ENCODE results near the gene SRF. TPM values are rescaled to one million over a fixed set of nuclear protein-coding genes. Genes with fewer than 3 reads are reported as not detected.
A peak's percentile ranks its signal among the peaks of the same experiment; 100 is the strongest.

SRF gene
- total RNA-seq, 2 donors from 2014 or later, result 44.2 to 46.1 TPM

DNA sequence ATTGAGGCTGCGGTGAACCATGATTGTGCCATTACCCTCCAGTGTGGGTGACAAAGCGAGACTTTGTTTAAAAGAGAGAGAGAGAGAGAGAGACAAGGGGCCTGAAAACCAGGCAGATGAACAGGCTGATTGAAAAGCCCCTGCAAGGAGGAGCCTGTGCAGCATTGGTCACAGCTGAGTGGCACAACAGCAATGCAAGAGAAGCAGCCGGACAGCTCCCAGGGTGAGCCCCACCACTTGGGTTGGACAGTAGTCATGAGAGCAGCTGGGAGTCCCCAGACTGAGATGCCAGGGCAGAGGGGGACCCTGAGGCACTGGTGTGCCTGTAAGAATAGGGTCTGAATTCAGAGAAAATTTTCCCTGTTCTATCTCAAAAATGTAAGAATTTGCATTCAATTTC lies 48.0 kb downstream of the SRF start:
- peaks cover 1 to 10% of the 10 kb centered on the region in 2 donors for H3K36me3 Mint-ChIP-seq (ENCODE audit: insufficient read depth in 2 of 2)
- H3K4me3 Mint-ChIP-seq, result no peak overlapping the region
- no peak for ATAC-seq (replicated peaks in 1 of 2)
- H3K27ac Mint-ChIP-seq, result no peak overlapping the region
- H3K27me3 Mint-ChIP-seq (ENCODE audit: low read depth), result no peaks in the 10 kb centered on the region
- DNase-seq, result no peak
- no peaks in the 10 kb centered on the region for H3K9me3 Mint-ChIP-seq
- H3K4me1 Mint-ChIP-seq (ENCODE audit: low read depth), result peaks cover 12% of the 10 kb centered on the region

DNA sequence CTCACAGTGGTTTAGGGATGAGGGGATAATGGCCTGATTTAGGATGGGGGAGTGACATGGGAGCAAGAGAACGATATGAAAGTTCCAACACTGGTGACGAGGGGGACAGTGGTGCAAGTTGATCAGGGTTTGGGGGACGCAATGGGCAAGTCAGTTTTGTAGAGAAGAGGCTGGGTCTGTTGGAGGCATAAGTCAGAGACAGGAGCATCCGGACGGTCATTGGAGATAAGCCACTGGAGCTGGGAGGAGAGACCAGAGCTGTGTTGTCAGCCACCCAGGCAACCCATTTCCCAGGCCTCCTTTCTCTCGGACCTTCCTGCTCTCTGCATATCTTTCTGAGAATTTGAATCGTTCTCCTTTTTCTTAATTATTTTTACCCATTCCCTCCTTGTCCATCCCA lies 48.7 kb downstream of the SRF start:
- H3K4me3 Mint-ChIP-seq, result no peak overlapping the region
- no peak overlapping the region for H3K27ac Mint-ChIP-seq
- H3K36me3 Mint-ChIP-seq (ENCODE audit: insufficient read depth in 2 of 2), result peaks cover 1 to 10% of the 10 kb centered on the region in 2 donors
- ATAC-seq (replicated peaks in 1 of 2) (no peak), DNase-seq (no peak)
- H3K4me1 Mint-ChIP-seq (ENCODE audit: low read depth), result peaks cover 19% of the 10 kb centered on the region
- no peaks in the 10 kb centered on the region for H3K27me3 Mint-ChIP-seq (ENCODE audit: low read depth)
- no peaks in the 10 kb centered on the region for H3K9me3 Mint-ChIP-seq

DNA sequence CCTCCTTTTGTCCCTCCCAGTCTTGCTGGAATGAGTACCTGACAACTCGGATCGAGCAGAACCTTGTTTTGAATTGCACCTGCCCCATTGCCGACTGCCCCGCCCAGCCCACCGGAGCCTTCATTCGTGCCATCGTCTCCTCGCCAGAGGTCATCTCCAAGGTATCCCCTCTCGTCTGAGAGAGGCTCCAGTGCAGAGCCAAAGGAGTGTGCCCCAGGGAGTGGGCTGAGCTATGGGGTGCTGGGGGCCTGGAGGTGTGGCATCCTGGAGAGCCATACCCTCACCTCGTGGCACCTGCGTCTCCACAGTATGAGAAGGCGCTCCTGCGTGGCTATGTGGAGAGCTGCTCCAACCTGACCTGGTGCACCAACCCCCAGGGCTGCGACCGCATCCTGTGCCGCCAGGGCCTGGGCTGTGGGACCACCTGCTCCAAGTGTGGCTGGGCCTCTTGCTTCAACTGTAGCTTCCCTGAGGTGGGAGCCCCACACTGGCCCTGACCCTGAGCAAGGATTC lies 49.4 kb downstream of the SRF start:
- ATAC-seq (replicated peaks in 1 of 2), result no peak
- peaks cover 1 to 10% of the 10 kb centered on the region in 2 donors for H3K36me3 Mint-ChIP-seq (ENCODE audit: insufficient read depth in 2 of 2)
- no peaks in the 10 kb centered on the region for H3K9me3 Mint-ChIP-seq
- H3K27me3 Mint-ChIP-seq (ENCODE audit: low read depth), result no peaks in the 10 kb centered on the region
- no peak overlapping the region for H3K27ac Mint-ChIP-seq
- no peak overlapping the region for H3K4me3 Mint-ChIP-seq
- peaks cover 25% of the 10 kb centered on the region for H3K4me1 Mint-ChIP-seq (ENCODE audit: low read depth)
- DNase-seq, result no peak

DNA sequence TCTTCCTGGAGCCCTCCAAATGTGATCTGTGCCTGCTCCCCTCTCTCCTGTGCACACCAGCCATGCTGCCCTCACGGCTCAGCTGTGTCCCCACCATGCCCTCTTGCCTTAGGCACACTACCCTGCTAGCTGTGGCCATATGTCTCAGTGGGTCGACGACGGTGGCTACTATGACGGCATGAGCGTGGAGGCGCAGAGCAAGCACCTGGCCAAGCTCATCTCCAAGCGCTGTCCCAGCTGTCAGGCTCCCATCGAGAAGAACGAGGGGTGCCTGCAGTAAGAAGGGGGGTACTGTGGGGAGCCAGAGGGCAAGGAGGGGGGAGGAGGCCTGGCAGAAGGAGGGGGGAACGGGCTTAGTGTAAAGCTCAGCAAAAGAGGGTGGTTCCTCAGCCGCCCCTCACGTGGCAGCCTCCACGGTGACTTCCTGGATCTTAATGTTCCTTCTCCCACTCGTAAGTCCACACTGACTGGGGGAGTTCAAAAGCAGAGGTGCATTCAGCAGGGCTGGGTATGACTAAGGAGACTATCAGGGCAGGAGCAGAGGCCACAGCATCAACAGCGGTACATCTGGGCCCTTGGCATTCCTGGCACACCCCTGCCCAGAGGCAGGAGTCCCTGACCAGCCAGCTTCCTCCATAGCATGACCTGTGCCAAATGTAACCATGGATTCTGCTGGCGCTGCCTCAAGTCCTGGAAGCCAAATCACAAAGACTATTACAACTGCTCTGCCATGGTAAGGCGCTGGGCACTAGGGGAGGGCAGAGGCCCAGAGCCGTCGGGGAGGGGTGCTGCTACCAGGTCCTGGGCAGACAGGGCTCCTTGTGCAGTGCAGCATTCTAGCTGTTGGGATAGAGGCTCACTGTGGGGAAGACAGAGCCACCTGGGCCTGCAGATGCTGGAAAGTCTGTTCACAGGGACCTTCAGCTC lies 50.2 kb downstream of the SRF start:
- Mint-ChIP-seq H3K4me3 (peak overlapping the region in 1 of 2 donors; percentile 10), H3K36me3 (ENCODE audit: insufficient read depth in 2 of 2) (peaks cover 2 to 10% of the 10 kb centered on the region in 2 donors), H3K27ac (no peak overlapping the region), H3K9me3 (no peaks in the 10 kb centered on the region), H3K27me3 (ENCODE audit: low read depth) (no peaks in the 10 kb centered on the region), H3K4me1 (ENCODE audit: low read depth) (peaks cover 33% of the 10 kb centered on the region)
- DNase-seq, result no peak
- no peak for ATAC-seq (replicated peaks in 1 of 2)

DNA sequence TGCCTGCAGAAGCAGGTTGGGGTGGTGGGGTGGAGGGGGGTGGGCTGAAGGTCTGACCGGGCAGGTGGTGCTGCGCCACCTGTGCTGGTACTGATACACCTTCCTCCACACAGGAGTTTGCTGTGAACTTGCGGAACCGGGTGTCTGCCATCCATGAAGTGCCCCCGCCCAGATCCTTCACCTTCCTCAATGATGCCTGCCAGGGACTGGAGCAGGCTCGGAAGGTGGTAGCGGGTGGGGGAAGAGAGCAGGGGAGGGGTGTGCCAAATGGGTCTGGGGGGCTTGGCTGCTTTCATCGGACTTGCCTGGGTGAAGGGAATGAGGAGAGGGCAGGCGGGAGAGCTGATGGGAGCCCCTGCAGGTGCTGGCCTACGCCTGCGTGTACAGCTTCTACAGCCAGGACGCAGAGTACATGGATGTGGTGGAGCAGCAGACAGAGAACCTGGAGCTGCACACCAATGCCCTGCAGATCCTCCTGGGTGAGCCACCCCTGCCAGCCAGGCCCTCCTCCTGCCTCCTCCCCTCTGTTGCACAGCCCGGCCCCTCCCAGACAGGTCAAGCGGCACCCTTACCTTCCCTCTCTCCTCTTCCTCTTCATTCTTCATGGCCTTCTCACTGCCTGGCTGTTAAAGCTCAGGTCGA lies 51.5 kb downstream of the SRF start:
- ATAC-seq (replicated peaks in 1 of 2), result no peak
- H3K27ac Mint-ChIP-seq, result peak overlapping the region; percentile 24
- H3K4me3 Mint-ChIP-seq, result peak overlapping the region; percentile 25 to 49
- DNase-seq, result no peak
- no peaks in the 10 kb centered on the region for H3K9me3 Mint-ChIP-seq
- no peaks in the 10 kb centered on the region for H3K27me3 Mint-ChIP-seq (ENCODE audit: low read depth)
- H3K4me1 Mint-ChIP-seq (ENCODE audit: low read depth), result peaks cover 41% of the 10 kb centered on the region
- peaks cover 5 to 11% of the 10 kb centered on the region in 2 donors for H3K36me3 Mint-ChIP-seq (ENCODE audit: insufficient read depth in 2 of 2)

DNA sequence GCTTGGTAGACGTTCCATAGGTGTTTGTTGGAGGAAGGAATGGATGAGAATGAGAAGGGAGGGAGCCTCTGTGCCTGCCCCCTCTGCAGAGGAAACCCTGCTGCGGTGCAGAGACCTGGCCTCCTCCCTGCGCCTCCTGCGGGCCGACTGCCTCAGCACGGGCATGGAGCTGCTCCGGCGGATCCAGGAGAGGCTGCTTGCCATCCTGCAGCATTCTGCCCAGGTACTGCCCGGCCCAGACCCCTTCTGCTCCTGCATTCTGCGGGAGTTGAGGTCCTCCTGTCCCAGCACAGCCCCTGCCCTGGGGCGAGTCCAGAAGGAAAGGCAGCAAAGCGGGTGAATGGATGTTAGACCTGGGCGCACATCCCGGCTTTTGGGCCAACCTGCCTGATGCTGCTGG lies 52.1 kb downstream of the SRF start:
- Mint-ChIP-seq H3K36me3 (ENCODE audit: insufficient read depth in 2 of 2) (peaks cover 5 to 11% of the 10 kb centered on the region in 2 donors), H3K4me3 (peak overlapping the region; percentile 25 to 49), H3K27ac (peak overlapping the region; percentile 24), H3K27me3 (ENCODE audit: low read depth) (no peaks in the 10 kb centered on the region), H3K9me3 (no peaks in the 10 kb centered on the region), H3K4me1 (ENCODE audit: low read depth) (peaks cover 48% of the 10 kb centered on the region)
- ATAC-seq (replicated peaks in 1 of 2) (no peak), DNase-seq (no peak)

DNA sequence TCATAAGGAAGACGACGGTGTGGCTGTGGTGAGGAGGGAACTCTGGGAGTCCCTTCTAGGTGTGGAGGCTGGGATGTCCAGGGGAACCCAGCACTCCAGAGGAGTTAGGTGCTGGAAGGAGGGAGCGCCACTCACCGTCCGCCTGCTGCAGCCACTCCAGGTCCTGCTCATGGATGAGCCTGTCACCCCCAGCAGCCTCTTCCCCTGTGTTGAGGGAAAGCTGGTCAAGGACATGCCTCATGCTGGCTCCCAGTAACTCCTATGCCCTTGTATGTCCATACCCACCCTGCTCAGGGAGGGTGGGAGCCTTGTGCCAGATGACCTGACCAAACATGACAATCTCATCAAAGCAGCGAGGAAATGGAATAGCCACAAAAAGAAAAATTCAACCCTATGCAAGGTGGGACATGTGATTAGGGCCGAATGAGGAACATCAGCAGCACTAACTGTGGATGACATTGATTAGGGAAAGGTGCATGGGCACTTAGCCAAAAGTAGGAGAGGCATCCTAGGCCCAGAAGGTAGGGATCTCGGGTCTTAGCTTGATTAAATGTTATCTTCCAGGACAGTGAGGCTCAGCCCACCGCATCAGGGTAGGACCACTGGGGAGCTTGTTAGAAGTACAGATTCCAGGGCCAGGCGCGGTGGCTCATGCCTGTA lies 55.3 kb downstream of the SRF start:
- no peak for ATAC-seq (replicated peaks in 1 of 2)
- Mint-ChIP-seq H3K27me3 (ENCODE audit: low read depth) (no peaks in the 10 kb centered on the region), H3K4me1 (ENCODE audit: low read depth) (peaks cover 61% of the 10 kb centered on the region), H3K4me3 (peak overlapping the region in 1 of 2 donors; percentile 36), H3K9me3 (no peaks in the 10 kb centered on the region), H3K36me3 (ENCODE audit: insufficient read depth in 2 of 2) (peaks cover 7 to 13% of the 10 kb centered on the region in 2 donors), H3K27ac (peak overlapping the region; percentile 19)
- no peak for DNase-seq

DNA sequence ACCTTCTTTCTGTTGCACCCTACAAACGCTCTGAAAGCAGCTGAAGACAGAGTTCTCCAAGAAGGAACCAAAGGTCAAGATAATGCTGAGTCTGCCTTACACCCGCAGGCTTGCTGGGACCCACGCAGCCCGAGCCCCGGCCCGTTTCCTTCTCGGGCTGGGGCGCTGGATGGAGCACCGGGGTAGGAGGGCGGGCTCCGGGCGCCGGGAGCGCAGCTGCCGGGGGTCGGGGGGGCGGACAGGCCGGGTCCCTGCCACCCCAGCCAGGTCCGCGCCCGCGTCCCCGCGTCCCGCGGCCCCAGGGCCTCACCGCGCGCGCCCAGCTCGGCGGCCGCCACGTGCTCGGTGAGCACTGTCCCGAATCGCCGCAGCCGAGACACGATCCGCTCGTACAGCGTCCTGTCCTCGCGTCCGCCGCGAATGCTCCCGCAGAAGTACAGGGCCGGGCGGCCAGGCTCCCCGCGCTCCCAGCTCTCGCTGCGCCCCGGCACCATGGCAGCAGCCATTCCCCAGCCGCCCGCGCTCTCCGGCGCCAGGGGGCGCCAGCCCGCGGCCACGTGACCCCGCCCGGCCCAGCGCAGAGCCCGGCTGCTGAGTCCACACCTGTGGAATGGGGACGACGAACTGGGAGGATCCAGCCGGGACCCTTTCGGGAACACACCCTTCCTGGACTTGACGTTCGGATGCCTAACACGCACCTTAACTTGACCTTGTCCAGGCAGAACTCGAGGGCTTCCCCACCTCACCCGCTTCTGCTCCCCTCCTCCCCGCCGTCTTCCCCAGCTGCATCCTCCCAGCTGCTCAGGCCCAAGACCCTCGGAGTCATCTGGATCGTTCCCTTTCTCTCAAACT lies 58.1 kb downstream of the SRF start, which contains the start of gene DNPH1:
Gene DNPH1, minus strand, starts transcription at position 531 of the 852 bp plus-strand sequence. Its CDS starts 25 bp downstream, at position 506.
- DNase-seq (peak; percentile 82 to 92), ATAC-seq (replicated peaks in 1 of 2) (peak; percentile 88)
- peak within 1 kb of the TSS; percentile 91 for H3K27ac Mint-ChIP-seq
- H3K4me1 Mint-ChIP-seq (ENCODE audit: low read depth), result peaks cover 48% of the 10 kb centered on the region
- no peaks in the 10 kb centered on the region for H3K27me3 Mint-ChIP-seq (ENCODE audit: low read depth)
- H3K9me3 Mint-ChIP-seq, result no peaks in the 10 kb centered on the region
- H3K36me3 Mint-ChIP-seq (ENCODE audit: insufficient read depth in 2 of 2), result peaks cover 5 to 10% of the 10 kb centered on the region in 2 donors
- H3K4me3 Mint-ChIP-seq, result peak within 1 kb of the TSS; percentile 91 to 94

DNA sequence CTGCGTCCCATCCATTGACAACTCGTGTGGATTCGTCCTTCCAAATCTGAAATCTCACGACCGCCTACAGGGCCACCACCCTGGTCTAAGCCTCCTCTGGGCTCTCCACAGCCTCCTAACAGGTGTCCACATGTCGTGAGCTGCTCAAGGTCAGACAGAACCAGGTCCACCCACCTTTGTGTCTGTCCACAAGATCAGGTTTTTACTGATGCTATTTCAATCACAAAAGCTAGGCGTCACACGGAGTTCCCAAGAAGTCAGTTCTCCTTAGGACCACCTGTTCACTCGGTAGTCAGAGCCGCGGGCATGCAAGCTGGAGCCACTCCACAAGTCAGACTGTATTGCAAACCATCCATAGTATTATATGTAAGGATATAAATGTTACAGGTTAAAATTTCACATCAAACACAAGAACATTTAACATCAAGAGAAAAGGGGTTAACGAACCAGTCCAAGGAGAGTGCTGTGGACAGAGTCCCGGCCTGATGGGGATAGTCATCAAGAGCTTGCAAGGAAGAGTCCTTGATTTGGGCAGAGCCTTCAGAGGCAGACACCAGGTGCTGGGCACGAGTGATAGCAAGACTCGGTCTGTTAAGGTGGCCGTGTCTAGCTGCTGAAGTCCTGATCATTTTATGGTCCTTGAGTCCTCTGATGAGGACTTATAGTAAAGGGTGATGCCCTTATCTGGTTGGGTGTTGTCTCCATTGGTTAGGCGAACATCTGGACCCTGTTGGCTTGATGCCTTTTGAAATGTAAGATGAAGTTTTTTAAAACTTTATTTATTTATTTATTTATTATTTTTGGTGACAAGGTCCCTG lies 58.9 kb downstream of the SRF start:
- peak overlapping the region; percentile 25 for H3K27ac Mint-ChIP-seq
- peak overlapping the region; percentile 80 to 87 for H3K4me3 Mint-ChIP-seq
- peaks cover 5 to 10% of the 10 kb centered on the region in 2 donors for H3K36me3 Mint-ChIP-seq (ENCODE audit: insufficient read depth in 2 of 2)
- H3K27me3 Mint-ChIP-seq (ENCODE audit: low read depth), result no peaks in the 10 kb centered on the region
- H3K9me3 Mint-ChIP-seq, result no peaks in the 10 kb centered on the region
- DNase-seq (no peak), ATAC-seq (replicated peaks in 1 of 2) (peak in 1 of 2 donors; percentile 13)
- peaks cover 40% of the 10 kb centered on the region for H3K4me1 Mint-ChIP-seq (ENCODE audit: low read depth)

DNA sequence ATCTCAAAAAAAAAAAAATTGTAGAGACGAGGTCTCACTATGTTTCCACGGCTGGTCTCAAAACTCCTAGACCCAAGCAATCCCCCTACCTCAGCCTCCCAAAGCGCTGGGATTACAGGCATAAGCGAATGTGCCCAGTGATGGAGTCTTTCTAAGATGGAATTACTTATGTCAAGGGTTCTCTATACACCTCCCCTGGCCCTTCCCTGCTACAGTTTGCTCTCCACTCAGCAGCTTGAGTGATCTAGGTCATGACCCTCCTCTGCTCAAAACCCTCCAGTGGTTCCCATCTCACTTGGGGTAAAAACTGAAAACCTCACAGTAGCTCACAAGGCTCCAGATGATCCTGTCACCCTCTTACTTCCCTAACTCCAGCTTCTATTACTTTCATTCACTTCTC lies 60.0 kb downstream of the SRF start:
- H3K9me3 Mint-ChIP-seq, result no peaks in the 10 kb centered on the region
- peaks cover 5 to 10% of the 10 kb centered on the region in 2 donors for H3K36me3 Mint-ChIP-seq (ENCODE audit: insufficient read depth in 2 of 2)
- ATAC-seq (replicated peaks in 1 of 2), result no peak
- no peak overlapping the region for H3K27ac Mint-ChIP-seq
- peaks cover 30% of the 10 kb centered on the region for H3K4me1 Mint-ChIP-seq (ENCODE audit: low read depth)
- DNase-seq, result no peak
- no peak overlapping the region for H3K4me3 Mint-ChIP-seq
- no peaks in the 10 kb centered on the region for H3K27me3 Mint-ChIP-seq (ENCODE audit: low read depth)

Measured in activated T-cell treated with anti-CD3 and anti-CD28 coated beads, Interleukin-2, amount 50 U/mL, for 72 hours (primary cell).